SK-N-SH treated with all-trans-retinoic acid at 6 μM for 48 hours (cell line): Measurements from ENCODE around the gene EBP.
A peak's percentile ranks its signal among the peaks of the same experiment; 100 is the strongest.

ENCODE experiments used
- ATAC-seq: fragments of 200-7000 bp; cut with Tn5 transposase; 3 replicates; pipeline ENCODE4 v1.9.1; 2020; ENCODE audit warnings: mild to moderate bottlenecking, moderate library complexity
- CSDC2 ChIP-seq: fragments of 250-450 bp; sonication (Bioruptor Pico); IDR thresholded peaks from 2 replicates; pipeline ENCODE4 v1.5.0; 2020; ENCODE audit warnings: mild to moderate bottlenecking, moderate library complexity
- GLIS3 ChIP-seq: fragments of 250-450 bp; sonication (Bioruptor Pico); IDR thresholded peaks from 2 replicates; pipeline ENCODE4 v1.5.0; 2020; ENCODE audit warnings: mild to moderate bottlenecking, moderate library complexity
- ISL1 ChIP-seq: fragments of 250-450 bp; sonication (Bioruptor Pico); IDR thresholded peaks from 2 replicates; pipeline ENCODE4 v2.1.2; 2022; ENCODE audit warnings: mild to moderate bottlenecking, moderate library complexity
- PPARA ChIP-seq: fragments of 250-450 bp; sonication (Bioruptor Pico); IDR thresholded peaks from 2 replicates; pipeline ENCODE4 v1.5.0; 2020; ENCODE audit warnings: mild to moderate bottlenecking, borderline replicate concordance
- TCF4 ChIP-seq: fragments of 250-450 bp; sonication (Bioruptor Pico); IDR thresholded peaks from 2 replicates; pipeline ENCODE4 v1.8.0; 2021; ENCODE audit warnings: mild to moderate bottlenecking, moderate library complexity, borderline replicate concordance
- TOX ChIP-seq: fragments of 250-450 bp; sonication (Bioruptor Pico); IDR thresholded peaks from 2 replicates; pipeline ENCODE4 v1.8.0; 2021; ENCODE audit warnings: mild to moderate bottlenecking, moderate library complexity, borderline replicate concordance
- ZC3H10 ChIP-seq: fragments of 250-450 bp; sonication (Bioruptor Pico); IDR thresholded peaks from 2 replicates; pipeline ENCODE4 v1.5.1; 2021; ENCODE audit warnings: mild to moderate bottlenecking, moderate library complexity
- ZFP3 ChIP-seq: fragments of 250-450 bp; sonication (Bioruptor Pico); IDR thresholded peaks from 2 replicates; pipeline ENCODE4 v1.5.0; 2020; ENCODE audit warnings: mild to moderate bottlenecking, moderate library complexity
- ZFP30 ChIP-seq: fragments of 450-650 bp; formaldehyde crosslinking; IDR thresholded peaks from 2 replicates; pipeline ENCODE4 v1.5.0; 2022; ENCODE audit warnings: mild to moderate bottlenecking, moderate library complexity
- ZNF565 ChIP-seq: fragments of 450-650 bp; formaldehyde crosslinking; conservative IDR thresholded peaks from 2 replicates; pipeline ENCODE4 v1.5.0; 2020; ENCODE audit warnings: low read depth, mild to moderate bottlenecking, moderate library complexity
- ZNF70 ChIP-seq: fragments of 450-650 bp; formaldehyde crosslinking; IDR thresholded peaks from 2 replicates; pipeline ENCODE4 v1.5.0; 2020; ENCODE audit warnings: mild to moderate bottlenecking, moderate library complexity
- ZNF8 ChIP-seq: fragments of 450-650 bp; formaldehyde crosslinking; IDR thresholded peaks from 2 replicates; pipeline ENCODE4 v1.5.0; 2020; ENCODE audit warnings: mild to moderate bottlenecking, moderate library complexity
- TF ChIP-seq, protein P1 (sequence below): fragments of 250-450 bp; sonication (Bioruptor Pico); IDR thresholded peaks from 2 replicates; pipeline ENCODE4 v1.5.1; 2021; ENCODE audit warnings: mild to moderate bottlenecking, moderate library complexity
- TF ChIP-seq, protein P2 (sequence below): fragments of 250-450 bp; sonication (Bioruptor Pico); IDR thresholded peaks from 2 replicates; pipeline ENCODE4 v1.8.0; 2021; ENCODE audit warnings: low read depth, mild to moderate bottlenecking, moderate library complexity, borderline replicate concordance
- TF ChIP-seq, protein P3 (sequence below): fragments of 250-450 bp; sonication (Bioruptor Pico); IDR thresholded peaks from 2 replicates; pipeline ENCODE4 v1.5.1; 2020; ENCODE audit warnings: low read depth, mild to moderate bottlenecking, moderate library complexity
- TF ChIP-seq, protein P4 (sequence below): fragments of 250-450 bp; sonication (Bioruptor Pico); IDR thresholded peaks from 2 replicates; pipeline ENCODE4 v1.5.0; 2020; ENCODE audit warnings: mild to moderate bottlenecking, moderate library complexity
- TF ChIP-seq, protein P5 (sequence below): fragments of 250-450 bp; sonication (Bioruptor Pico); IDR thresholded peaks from 2 replicates; pipeline ENCODE4 v1.8.0; 2020; ENCODE audit warnings: mild to moderate bottlenecking, moderate library complexity, borderline replicate concordance

EBP gene

DNA sequence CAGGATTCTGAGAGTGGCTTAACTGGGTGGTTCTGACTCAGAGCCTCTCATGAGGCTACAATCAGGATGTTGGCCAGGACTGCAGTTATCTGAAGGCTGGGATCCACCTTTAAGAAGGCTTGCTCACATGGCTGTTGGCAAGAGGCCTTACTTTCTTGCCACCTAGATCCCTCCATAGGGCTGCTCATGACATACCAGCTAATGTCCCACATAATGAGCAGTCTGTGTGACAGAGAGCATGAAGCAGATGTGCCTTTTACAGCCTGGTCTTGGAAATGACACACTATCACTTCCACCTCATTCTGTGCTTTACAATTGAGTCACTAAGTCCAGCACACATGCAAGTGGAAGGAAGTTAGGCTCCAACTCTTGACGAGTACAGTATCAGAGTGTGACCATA, 48.4 kb downstream of the EBP start:
- no peak for ATAC-seq
- no peak for TF ChIP-seq ZFP30 (CRISPR knock-in tag)
- no peak for TF ChIP-seq ZC3H10
- TF ChIP-seq ZNF565 (CRISPR knock-in tag), result no peak
- TF ChIP-seq, protein P1, sequence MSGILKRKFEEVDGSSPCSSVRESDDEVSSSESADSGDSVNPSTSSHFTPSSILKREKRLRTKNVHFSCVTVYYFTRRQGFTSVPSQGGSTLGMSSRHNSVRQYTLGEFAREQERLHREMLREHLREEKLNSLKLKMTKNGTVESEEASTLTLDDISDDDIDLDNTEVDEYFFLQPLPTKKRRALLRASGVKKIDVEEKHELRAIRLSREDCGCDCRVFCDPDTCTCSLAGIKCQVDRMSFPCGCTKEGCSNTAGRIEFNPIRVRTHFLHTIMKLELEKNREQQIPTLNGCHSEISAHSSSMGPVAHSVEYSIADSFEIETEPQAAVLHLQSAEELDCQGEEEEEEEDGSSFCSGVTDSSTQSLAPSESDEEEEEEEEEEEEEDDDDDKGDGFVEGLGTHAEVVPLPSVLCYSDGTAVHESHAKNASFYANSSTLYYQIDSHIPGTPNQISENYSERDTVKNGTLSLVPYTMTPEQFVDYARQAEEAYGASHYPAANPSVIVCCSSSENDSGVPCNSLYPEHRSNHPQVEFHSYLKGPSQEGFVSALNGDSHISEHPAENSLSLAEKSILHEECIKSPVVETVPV (CRISPR knock-in tag), result no peak
- TF ChIP-seq, protein P2, sequence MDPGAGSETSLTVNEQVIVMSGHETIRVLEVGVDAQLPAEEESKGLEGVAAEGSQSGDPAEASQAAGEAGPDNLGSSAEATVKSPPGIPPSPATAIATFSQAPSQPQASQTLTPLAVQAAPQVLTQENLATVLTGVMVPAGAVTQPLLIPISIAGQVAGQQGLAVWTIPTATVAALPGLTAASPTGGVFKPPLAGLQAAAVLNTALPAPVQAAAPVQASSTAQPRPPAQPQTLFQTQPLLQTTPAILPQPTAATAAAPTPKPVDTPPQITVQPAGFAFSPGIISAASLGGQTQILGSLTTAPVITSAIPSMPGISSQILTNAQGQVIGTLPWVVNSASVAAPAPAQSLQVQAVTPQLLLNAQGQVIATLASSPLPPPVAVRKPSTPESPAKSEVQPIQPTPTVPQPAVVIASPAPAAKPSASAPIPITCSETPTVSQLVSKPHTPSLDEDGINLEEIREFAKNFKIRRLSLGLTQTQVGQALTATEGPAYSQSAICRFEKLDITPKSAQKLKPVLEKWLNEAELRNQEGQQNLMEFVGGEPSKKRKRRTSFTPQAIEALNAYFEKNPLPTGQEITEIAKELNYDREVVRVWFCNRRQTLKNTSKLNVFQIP (CRISPR knock-in tag), result no peak
- TF ChIP-seq, protein P3, sequence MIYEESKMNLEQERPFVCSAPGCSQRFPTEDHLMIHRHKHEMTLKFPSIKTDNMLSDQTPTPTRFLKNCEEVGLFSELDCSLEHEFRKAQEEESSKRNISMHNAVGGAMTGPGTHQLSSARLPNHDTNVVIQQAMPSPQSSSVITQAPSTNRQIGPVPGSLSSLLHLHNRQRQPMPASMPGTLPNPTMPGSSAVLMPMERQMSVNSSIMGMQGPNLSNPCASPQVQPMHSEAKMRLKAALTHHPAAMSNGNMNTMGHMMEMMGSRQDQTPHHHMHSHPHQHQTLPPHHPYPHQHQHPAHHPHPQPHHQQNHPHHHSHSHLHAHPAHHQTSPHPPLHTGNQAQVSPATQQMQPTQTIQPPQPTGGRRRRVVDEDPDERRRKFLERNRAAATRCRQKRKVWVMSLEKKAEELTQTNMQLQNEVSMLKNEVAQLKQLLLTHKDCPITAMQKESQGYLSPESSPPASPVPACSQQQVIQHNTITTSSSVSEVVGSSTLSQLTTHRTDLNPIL (CRISPR knock-in tag), result no peak
- TF ChIP-seq TCF4 (CRISPR knock-in tag), result no peak
- TF ChIP-seq TOX (CRISPR knock-in tag), result no peak
- TF ChIP-seq CSDC2 (CRISPR knock-in tag), result no peak
- TF ChIP-seq, protein P4, sequence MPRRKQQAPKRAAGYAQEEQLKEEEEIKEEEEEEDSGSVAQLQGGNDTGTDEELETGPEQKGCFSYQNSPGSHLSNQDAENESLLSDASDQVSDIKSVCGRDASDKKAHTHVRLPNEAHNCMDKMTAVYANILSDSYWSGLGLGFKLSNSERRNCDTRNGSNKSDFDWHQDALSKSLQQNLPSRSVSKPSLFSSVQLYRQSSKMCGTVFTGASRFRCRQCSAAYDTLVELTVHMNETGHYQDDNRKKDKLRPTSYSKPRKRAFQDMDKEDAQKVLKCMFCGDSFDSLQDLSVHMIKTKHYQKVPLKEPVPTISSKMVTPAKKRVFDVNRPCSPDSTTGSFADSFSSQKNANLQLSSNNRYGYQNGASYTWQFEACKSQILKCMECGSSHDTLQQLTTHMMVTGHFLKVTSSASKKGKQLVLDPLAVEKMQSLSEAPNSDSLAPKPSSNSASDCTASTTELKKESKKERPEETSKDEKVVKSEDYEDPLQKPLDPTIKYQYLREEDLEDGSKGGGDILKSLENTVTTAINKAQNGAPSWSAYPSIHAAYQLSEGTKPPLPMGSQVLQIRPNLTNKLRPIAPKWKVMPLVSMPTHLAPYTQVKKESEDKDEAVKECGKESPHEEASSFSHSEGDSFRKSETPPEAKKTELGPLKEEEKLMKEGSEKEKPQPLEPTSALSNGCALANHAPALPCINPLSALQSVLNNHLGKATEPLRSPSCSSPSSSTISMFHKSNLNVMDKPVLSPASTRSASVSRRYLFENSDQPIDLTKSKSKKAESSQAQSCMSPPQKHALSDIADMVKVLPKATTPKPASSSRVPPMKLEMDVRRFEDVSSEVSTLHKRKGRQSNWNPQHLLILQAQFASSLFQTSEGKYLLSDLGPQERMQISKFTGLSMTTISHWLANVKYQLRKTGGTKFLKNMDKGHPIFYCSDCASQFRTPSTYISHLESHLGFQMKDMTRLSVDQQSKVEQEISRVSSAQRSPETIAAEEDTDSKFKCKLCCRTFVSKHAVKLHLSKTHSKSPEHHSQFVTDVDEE (CRISPR knock-in tag), result no peak
- TF ChIP-seq PPARA, result no peak

DNA sequence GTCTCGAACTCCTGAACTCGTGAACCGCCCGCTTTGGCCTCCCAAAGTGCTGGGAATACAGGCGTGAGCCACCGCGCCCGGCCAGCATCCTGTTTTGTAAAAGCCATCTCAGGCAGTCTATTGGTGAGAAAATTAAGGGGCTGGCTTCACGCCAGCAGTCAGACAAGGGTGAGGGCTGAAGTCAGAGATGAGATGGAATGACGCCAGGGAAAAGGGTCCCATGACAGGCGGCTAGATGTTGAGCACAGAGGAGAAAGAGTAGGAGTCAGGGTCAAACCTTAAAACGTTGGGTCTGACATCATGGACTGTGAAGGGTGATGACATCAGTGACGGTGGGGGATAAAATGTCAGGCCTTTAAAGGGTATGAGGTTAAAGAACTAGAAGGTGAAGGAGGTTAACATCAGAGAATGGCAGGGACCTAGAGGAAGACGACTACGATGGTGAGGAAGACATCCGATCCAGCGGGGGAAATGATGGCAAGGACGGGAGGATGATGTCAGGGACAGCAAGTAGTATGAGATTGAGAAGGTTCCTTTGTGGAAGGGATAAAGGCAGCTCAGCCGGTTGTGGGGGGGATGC, 52.2 kb downstream of the EBP start:
- no peak for TF ChIP-seq PPARA
- TF ChIP-seq ZNF70, result no peak
- no peak for ATAC-seq

DNA sequence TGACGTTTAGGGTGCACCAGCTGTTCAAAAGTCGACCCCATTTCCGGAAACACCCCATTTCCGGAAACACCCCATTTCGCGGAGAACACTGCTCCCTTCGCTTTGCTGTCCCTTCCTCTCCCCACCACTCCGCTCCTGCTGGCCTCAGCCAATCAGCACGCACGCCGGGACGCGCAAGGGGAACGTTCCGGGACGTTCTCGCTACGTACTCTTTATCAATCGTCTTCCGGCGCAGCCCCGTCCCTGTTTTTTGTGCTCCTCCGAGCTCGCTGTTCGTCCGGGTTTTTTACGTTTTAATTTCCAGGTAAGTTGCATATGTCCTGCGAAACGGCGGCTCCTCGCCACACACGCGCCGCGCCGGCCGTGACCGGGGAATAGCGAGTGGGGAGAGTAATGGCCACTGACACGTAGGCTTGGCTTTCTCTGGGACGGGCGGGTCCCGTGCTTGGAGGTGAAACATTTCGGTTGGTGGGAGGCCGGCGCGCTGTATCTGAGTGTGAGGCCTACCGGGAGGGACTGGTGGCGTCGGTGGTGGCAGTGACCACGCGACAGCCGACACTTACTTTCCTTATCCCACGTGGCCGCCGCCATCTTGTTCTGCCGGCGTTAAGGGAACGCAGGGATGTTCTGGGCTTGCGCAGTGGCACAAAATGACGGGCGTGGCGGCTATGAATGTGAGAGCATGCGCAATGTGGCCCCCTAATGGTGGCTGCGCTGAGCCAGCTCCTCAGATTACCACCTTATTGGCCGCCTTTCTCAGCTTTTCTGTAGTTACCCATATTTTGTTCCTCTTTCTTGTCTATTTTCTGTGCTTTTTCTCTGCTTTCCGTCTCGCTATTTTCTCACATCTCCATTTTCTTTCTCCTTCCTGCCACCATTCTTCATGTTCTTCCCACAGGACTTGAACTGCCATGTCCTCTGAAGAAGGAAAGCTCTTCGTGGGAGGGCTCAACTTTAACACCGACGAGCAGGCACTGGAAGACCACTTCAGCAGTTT, 53.0 kb downstream of the EBP start, which contains the start of gene RBM3:
Gene RBM3, plus strand, starts transcription at position 215 of the 997 bp plus-strand sequence. Its CDS starts 697 bp downstream, at position 912.
- ATAC-seq, result peak; percentile 98

DNA sequence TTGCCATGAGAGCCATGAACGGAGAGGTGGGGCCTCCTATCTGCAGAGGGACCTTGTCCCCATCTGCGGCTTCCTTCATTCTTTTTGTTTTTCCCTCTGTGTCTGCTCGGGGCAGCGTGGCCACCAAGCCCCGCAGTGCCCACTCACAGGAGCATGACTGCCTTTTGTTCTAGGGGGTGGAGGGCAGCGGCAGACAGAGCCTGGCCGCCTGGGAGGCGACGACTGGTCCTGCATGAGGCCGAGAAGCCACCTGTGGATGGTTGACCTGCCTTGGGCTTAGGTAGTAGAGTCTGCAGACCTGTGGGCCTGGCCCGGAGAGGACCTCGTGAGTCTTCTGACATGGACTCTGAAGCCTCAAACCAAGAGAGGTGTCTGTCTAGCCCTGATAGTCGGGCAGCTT, 54.0 kb downstream of the EBP start:
- ATAC-seq, result no peak
- TF ChIP-seq, protein P1 (CRISPR knock-in tag), result no peak
- no peak for TF ChIP-seq PPARA
- TF ChIP-seq ZFP3 (CRISPR knock-in tag), result no peak
- TF ChIP-seq ISL1, result no peak
- no peak for TF ChIP-seq ZC3H10
- TF ChIP-seq ZNF8 (CRISPR knock-in tag), result no peak
- TF ChIP-seq, protein P4 (CRISPR knock-in tag), result no peak
- TF ChIP-seq, protein P2 (CRISPR knock-in tag), result no peak
- TF ChIP-seq, protein P5, sequence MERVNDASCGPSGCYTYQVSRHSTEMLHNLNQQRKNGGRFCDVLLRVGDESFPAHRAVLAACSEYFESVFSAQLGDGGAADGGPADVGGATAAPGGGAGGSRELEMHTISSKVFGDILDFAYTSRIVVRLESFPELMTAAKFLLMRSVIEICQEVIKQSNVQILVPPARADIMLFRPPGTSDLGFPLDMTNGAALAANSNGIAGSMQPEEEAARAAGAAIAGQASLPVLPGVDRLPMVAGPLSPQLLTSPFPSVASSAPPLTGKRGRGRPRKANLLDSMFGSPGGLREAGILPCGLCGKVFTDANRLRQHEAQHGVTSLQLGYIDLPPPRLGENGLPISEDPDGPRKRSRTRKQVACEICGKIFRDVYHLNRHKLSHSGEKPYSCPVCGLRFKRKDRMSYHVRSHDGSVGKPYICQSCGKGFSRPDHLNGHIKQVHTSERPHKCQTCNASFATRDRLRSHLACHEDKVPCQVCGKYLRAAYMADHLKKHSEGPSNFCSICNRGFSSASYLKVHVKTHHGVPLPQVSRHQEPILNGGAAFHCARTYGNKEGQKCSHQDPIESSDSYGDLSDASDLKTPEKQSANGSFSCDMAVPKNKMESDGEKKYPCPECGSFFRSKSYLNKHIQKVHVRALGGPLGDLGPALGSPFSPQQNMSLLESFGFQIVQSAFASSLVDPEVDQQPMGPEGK (CRISPR knock-in tag), result no peak
- no peak for TF ChIP-seq ZFP30 (CRISPR knock-in tag)

More for the DNA sequence above, 53.0 kb downstream of the EBP start, which contains the start of gene RBM3:
- no peak for TF ChIP-seq TCF4 (CRISPR knock-in tag)
- 0 out of 2 replicates have a peak, but pooled peaks have one; percentile 70 for TF ChIP-seq GLIS3
